Measurements from ENCODE around the gene LHFPL4. TPM values are rescaled to one million over a fixed set of nuclear protein-coding genes. Genes with fewer than 3 reads are reported as not detected.
"Not testable (repeated sequence)": the region's sequence is repeated elsewhere in the genome, so short reads cannot be mapped to it uniquely, and the experiment has no call there.

LHFPL4 gene
- total RNA-seq, 2 experiments from 2014 or later = not detected

- Mint-ChIP-seq H3K4me3 (no peak overlapping the region), H3K36me3 (ENCODE audit: low read depth) (no peaks in the 10 kb centered on the region), H3K27me3 (ENCODE audit: low read depth) (peaks cover 6% of the 10 kb centered on the region), H3K9me3 (ENCODE audit: insufficient read depth) (no peaks in the 10 kb centered on the region), H3K27ac (no peak overlapping the region), H3K4me1 (ENCODE audit: low read depth) (no peaks in the 10 kb centered on the region)
- no peak for DNase-seq
- ChIA-PET POLR2A (no interaction called here), CTCF (no interaction called here)
- no peak for ATAC-seq
These were observed 15.4 kb upstream of the LHFPL4 start for GRCh38 chr3:9569054-9569453.

- no peaks in the 10 kb centered on the region for H3K36me3 Mint-ChIP-seq (ENCODE audit: low read depth)
- ChIA-PET CTCF (no interaction called here), POLR2A (no interaction called here)
- no peak overlapping the region for H3K4me3 Mint-ChIP-seq
- H3K4me1 Mint-ChIP-seq (ENCODE audit: low read depth) = no peaks in the 10 kb centered on the region
- no peak overlapping the region for H3K27ac Mint-ChIP-seq
- ATAC-seq (no peak), DNase-seq (no peak)
- H3K27me3 Mint-ChIP-seq (ENCODE audit: low read depth) = no peaks in the 10 kb centered on the region
- no peaks in the 10 kb centered on the region for H3K9me3 Mint-ChIP-seq (ENCODE audit: insufficient read depth)
These were observed 11.7 kb upstream of the LHFPL4 start for GRCh38 chr3:9565316-9565715.

DNA sequence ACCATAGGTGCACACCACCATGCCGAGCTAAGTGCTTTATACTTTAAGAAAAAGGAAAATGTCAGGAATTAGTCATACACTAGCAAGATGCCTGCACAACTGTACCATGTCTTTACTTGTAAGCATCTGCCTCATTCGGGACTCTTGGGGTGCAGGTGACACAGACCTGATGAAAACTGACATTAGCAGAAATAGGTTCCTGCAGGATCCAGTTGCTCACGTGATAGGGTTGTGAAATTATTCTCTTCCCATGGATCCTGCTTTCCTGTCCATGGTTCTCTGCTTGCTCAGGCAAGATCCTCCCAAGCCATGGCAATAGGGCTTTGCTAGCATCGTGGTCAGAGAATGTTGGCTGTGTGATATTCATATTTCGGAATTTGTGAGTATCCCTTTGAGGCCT is 10.2 kb upstream of the LHFPL4 start:
- CTCF ChIA-PET = no interaction called here
- no peaks in the 10 kb centered on the region for H3K4me1 Mint-ChIP-seq (ENCODE audit: low read depth)
- H3K9me3 Mint-ChIP-seq (ENCODE audit: insufficient read depth) = no peaks in the 10 kb centered on the region
- H3K27me3 Mint-ChIP-seq (ENCODE audit: low read depth) = no peaks in the 10 kb centered on the region
- no peaks in the 10 kb centered on the region for H3K36me3 Mint-ChIP-seq (ENCODE audit: low read depth)
- no peak overlapping the region for H3K27ac Mint-ChIP-seq
- ATAC-seq (no peak), DNase-seq (no peak)
- H3K4me3 Mint-ChIP-seq = no peak overlapping the region
- POLR2A ChIA-PET = no interaction called here

GRCh38 chr3:9560056-9560455 is 6.4 kb upstream of the LHFPL4 start:
- H3K4me1 Mint-ChIP-seq (ENCODE audit: low read depth); H3K9me3 Mint-ChIP-seq (ENCODE audit: insufficient read depth): not testable (repeated sequence)

GRCh38 chr3:9553948-9554513 is 409 bp upstream of the LHFPL4 start:
- ChIA-PET POLR2A (no interaction called here), CTCF (no interaction called here)
- Mint-ChIP-seq H3K4me1 (ENCODE audit: low read depth) (peaks cover 2% of the 10 kb centered on the region), H3K27ac (no peak overlapping the region), H3K36me3 (ENCODE audit: low read depth) (peaks cover 2% of the 10 kb centered on the region), H3K4me3 (no peak overlapping the region), H3K9me3 (ENCODE audit: insufficient read depth) (peaks cover 3% of the 10 kb centered on the region), H3K27me3 (ENCODE audit: low read depth) (peaks cover 34% of the 10 kb centered on the region)
- no peak for DNase-seq
- ATAC-seq = no peak

More at GRCh38 chr3:9560056-9560455, 6.4 kb upstream of the LHFPL4 start:
- H3K4me3 Mint-ChIP-seq; H3K27me3 Mint-ChIP-seq (ENCODE audit: low read depth); H3K36me3 Mint-ChIP-seq (ENCODE audit: low read depth); DNase-seq; H3K27ac Mint-ChIP-seq; CTCF ChIA-PET; ATAC-seq; POLR2A ChIA-PET: not testable (repeated sequence)

- ATAC-seq = peak; percentile 79
- POLR2A ChIA-PET = no interaction called here
- Mint-ChIP-seq H3K27me3 (ENCODE audit: low read depth) (peaks cover 34% of the 10 kb centered on the region), H3K4me3 (no peak overlapping the region), H3K36me3 (ENCODE audit: low read depth) (peaks cover 2% of the 10 kb centered on the region), H3K4me1 (ENCODE audit: low read depth) (peaks cover 2% of the 10 kb centered on the region), H3K9me3 (ENCODE audit: insufficient read depth) (peaks cover 3% of the 10 kb centered on the region), H3K27ac (no peak overlapping the region)
- DNase-seq = peak; percentile 74
- CTCF ChIA-PET = no interaction called here
These were observed 1.2 kb downstream of the LHFPL4 start for GRCh38 chr3:9552252-9552999.

GRCh38 chr3:9550999-9551398 is 2.6 kb downstream of the LHFPL4 start:
- Mint-ChIP-seq H3K27me3 (ENCODE audit: low read depth) (peaks cover 34% of the 10 kb centered on the region), H3K27ac (no peak overlapping the region), H3K4me1 (ENCODE audit: low read depth) (peaks cover 2% of the 10 kb centered on the region), H3K4me3 (no peak overlapping the region), H3K36me3 (ENCODE audit: low read depth) (peaks cover 2% of the 10 kb centered on the region), H3K9me3 (ENCODE audit: insufficient read depth) (peaks cover 3% of the 10 kb centered on the region)
- ATAC-seq (no peak), DNase-seq (no peak)
- POLR2A ChIA-PET = no interaction called here
- CTCF ChIA-PET = no interaction called here

GRCh38 chr3:9549600-9549999 is 4.0 kb downstream of the LHFPL4 start:
- Mint-ChIP-seq H3K9me3 (ENCODE audit: insufficient read depth) (peaks cover 3% of the 10 kb centered on the region), H3K4me1 (ENCODE audit: low read depth) (peaks cover 2% of the 10 kb centered on the region), H3K36me3 (ENCODE audit: low read depth) (peaks cover 2% of the 10 kb centered on the region), H3K27me3 (ENCODE audit: low read depth) (peaks cover 29% of the 10 kb centered on the region), H3K4me3 (no peak overlapping the region), H3K27ac (no peak overlapping the region)
- DNase-seq = no peak
- ChIA-PET CTCF (no interaction called here), POLR2A (no interaction called here)
- no peak for ATAC-seq

DNA sequence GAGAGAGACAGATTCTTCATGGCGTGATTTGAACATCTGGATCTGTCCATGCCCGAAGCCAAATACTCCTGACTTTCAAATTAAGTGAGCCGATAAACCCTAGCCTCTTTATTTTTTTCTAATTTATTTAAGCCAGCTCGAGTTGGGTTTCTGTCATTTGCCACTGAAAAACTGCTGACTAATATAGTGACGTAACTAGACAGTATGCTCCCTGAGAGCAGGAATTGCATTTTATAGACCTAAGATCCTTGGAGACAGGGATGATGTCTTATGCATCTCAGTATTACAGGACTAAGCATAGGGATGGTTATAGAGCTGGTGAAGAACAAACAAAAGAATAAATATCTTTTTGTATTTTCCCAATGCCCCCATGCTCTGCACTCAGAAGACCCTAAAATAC is 4.6 kb downstream of the LHFPL4 start:
- Mint-ChIP-seq H3K36me3 (ENCODE audit: low read depth) (peaks cover 2% of the 10 kb centered on the region), H3K27ac (no peak overlapping the region), H3K4me3 (no peak overlapping the region), H3K27me3 (ENCODE audit: low read depth) (peaks cover 28% of the 10 kb centered on the region), H3K9me3 (ENCODE audit: insufficient read depth) (peaks cover 3% of the 10 kb centered on the region), H3K4me1 (ENCODE audit: low read depth) (peaks cover 2% of the 10 kb centered on the region)
- no peak for DNase-seq
- no peak for ATAC-seq
- ChIA-PET CTCF (no interaction called here), POLR2A (no interaction called here)

DNA sequence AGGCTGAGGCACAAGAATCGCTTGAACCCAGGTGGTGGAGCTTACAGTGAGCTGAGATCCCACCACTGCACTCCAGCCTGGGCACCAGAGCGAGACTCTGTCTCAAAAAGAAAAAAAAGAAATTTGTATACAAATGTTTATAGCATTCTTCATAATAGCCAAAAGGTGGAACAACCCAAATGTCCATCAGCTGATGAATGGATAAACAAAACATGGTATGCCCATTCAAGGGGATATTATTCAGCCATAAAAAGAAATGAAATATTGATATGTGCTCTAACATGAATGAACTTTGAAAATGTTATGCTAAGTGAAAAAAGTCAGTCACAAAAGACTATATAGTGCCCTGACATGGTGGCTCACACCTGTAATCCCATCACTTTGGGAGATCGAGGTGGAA is 11.4 kb downstream of the LHFPL4 start:
- no peak for ATAC-seq
- POLR2A ChIA-PET = no interaction called here
- no peak overlapping the region for H3K4me3 Mint-ChIP-seq

GRCh38 chr3:9536212-9536611 is 17.4 kb downstream of the LHFPL4 start:
- ChIA-PET POLR2A (no interaction called here), CTCF (no interaction called here)
- H3K4me3 Mint-ChIP-seq = no peak overlapping the region

More for the DNA sequence above, 11.4 kb downstream of the LHFPL4 start:
- peaks cover 5% of the 10 kb centered on the region for H3K27me3 Mint-ChIP-seq (ENCODE audit: low read depth)
- H3K9me3 Mint-ChIP-seq (ENCODE audit: insufficient read depth) = no peaks in the 10 kb centered on the region
- no peak for DNase-seq
- no peaks in the 10 kb centered on the region for H3K36me3 Mint-ChIP-seq (ENCODE audit: low read depth)
- CTCF ChIA-PET = no interaction called here
- H3K4me1 Mint-ChIP-seq (ENCODE audit: low read depth) = no peaks in the 10 kb centered on the region
- H3K27ac Mint-ChIP-seq = no peak overlapping the region

GRCh38 chr3:9534429-9534828 is 19.2 kb downstream of the LHFPL4 start:
- Mint-ChIP-seq H3K4me3 (no peak overlapping the region), H3K9me3 (ENCODE audit: insufficient read depth) (no peaks in the 10 kb centered on the region), H3K36me3 (ENCODE audit: low read depth) (no peaks in the 10 kb centered on the region), H3K4me1 (ENCODE audit: low read depth) (no peaks in the 10 kb centered on the region), H3K27me3 (ENCODE audit: low read depth) (peaks cover 8% of the 10 kb centered on the region), H3K27ac (no peak overlapping the region)
- CTCF ChIA-PET = no interaction called here
- POLR2A ChIA-PET = no interaction called here
- DNase-seq (no peak), ATAC-seq (no peak)

More at GRCh38 chr3:9536212-9536611, 17.4 kb downstream of the LHFPL4 start:
- Mint-ChIP-seq H3K9me3 (ENCODE audit: insufficient read depth) (no peaks in the 10 kb centered on the region), H3K36me3 (ENCODE audit: low read depth) (no peaks in the 10 kb centered on the region), H3K4me1 (ENCODE audit: low read depth) (no peaks in the 10 kb centered on the region), H3K27me3 (ENCODE audit: low read depth) (peaks cover 6% of the 10 kb centered on the region), H3K27ac (no peak overlapping the region)
- DNase-seq = no peak
- no peak for ATAC-seq

DNA sequence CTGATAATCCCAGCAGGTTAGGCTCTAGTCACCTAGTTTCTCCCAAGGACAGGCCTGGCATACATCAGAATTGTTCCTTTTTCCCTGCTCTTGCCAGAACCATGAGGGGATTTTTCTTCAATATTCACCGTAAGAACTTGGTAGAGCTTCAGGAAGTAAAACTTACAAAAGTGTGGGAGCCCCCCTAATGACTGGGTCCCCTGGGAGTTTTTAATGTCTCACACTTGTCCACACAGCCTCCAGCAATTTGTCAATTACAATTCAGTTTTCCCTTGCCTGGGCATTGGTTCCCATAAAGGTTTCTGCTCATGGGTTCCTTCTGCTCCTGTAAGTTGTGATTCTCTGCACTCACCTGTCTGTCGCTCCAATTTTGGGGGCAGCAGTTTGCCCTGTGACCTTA is 28.5 kb downstream of the LHFPL4 start:
- ChIA-PET CTCF (no interaction called here), POLR2A (no interaction called here)
- H3K27ac Mint-ChIP-seq = no peak overlapping the region
- ATAC-seq (no peak), DNase-seq (no peak)
- no peaks in the 10 kb centered on the region for H3K36me3 Mint-ChIP-seq (ENCODE audit: low read depth)
- no peak overlapping the region for H3K4me3 Mint-ChIP-seq
- H3K4me1 Mint-ChIP-seq (ENCODE audit: low read depth) = no peaks in the 10 kb centered on the region
- H3K9me3 Mint-ChIP-seq (ENCODE audit: insufficient read depth) = no peaks in the 10 kb centered on the region
- H3K27me3 Mint-ChIP-seq (ENCODE audit: low read depth) = peaks cover 28% of the 10 kb centered on the region
